Activated T-cell treated with anti-CD3 and anti-CD28 coated beads for 4 hours (primary cell): ENCODE data around the gene HIPK2.

Experiments
- DNase-seq: peaks from one replicate; pipeline ENCODE4 v3.0.0-alpha.2; 2020

The HIPK2 gene

GRCh38 chr7:139669106-139670061, 108.4 kb downstream of the HIPK2 start:
- no peak for DNase-seq

- DNase-seq, result no peak
These were observed 110.4 kb downstream of the HIPK2 start for GRCh38 chr7:139667377-139667776.

- no peak for DNase-seq
These were observed 111.3 kb downstream of the HIPK2 start for GRCh38 chr7:139666501-139666900.

GRCh38 chr7:139664434-139664833, 113.4 kb downstream of the HIPK2 start:
- no peak for DNase-seq

- DNase-seq, result no peak
These were observed 114.1 kb downstream of the HIPK2 start for GRCh38 chr7:139663608-139664177.

GRCh38 chr7:139661903-139662302, 115.9 kb downstream of the HIPK2 start:
- no peak for DNase-seq

- DNase-seq, result no peak
These were observed 116.8 kb downstream of the HIPK2 start for GRCh38 chr7:139661043-139661440.

GRCh38 chr7:139660317-139661042, 117.3 kb downstream of the HIPK2 start:
- no peak for DNase-seq

GRCh38 chr7:139659922-139660316, 117.9 kb downstream of the HIPK2 start:
- DNase-seq, result no peak

- DNase-seq, result no peak
These were observed 118.7 kb downstream of the HIPK2 start for GRCh38 chr7:139658908-139659675.

- DNase-seq, result no peak
These were observed 119.5 kb downstream of the HIPK2 start for GRCh38 chr7:139658296-139658695.

GRCh38 chr7:139657725-139658124, 120.1 kb downstream of the HIPK2 start:
- DNase-seq, result no peak

GRCh38 chr7:139656387-139656786, 121.4 kb downstream of the HIPK2 start:
- no peak for DNase-seq

GRCh38 chr7:139655305-139655704, 122.5 kb downstream of the HIPK2 start:
- no peak for DNase-seq

- DNase-seq, result no peak
These were observed 123.3 kb downstream of the HIPK2 start for GRCh38 chr7:139654276-139655181.

- no peak for DNase-seq
These were observed 125.9 kb downstream of the HIPK2 start for GRCh38 chr7:139651914-139652313.

GRCh38 chr7:139651308-139651707, 126.5 kb downstream of the HIPK2 start:
- no peak for DNase-seq

- no peak for DNase-seq
These were observed 127.2 kb downstream of the HIPK2 start for GRCh38 chr7:139650429-139651100.

- no peak for DNase-seq
These were observed 128.8 kb downstream of the HIPK2 start for GRCh38 chr7:139648941-139649425.

- no peak for DNase-seq
These were observed 129.4 kb downstream of the HIPK2 start for GRCh38 chr7:139648391-139648861.
